H1 (cell line): ENCODE results near the gene DDN. TPM values are rescaled to one million over a fixed set of nuclear protein-coding genes. Genes with fewer than 3 reads are reported as not detected.

Experiments
- CTCF ChIA-PET: fragments of 300-600 bp; sonication (Branson Sonifier 250); formaldehyde crosslinking; loops from one replicate; lab custom pipeline; 2021; ENCODE audit not compliant: partially characterized antibody; lab: Charles Lee
- POLR2A ChIA-PET: fragments of 300-600 bp; sonication (Branson Sonifier 250); formaldehyde crosslinking; loops from one replicate; lab custom pipeline; 2021; ENCODE audit warnings: inconsistent platforms; ENCODE audit not compliant: partially characterized antibody; lab: Charles Lee
- DNase-seq, 2 experiments: peaks; one replicate each; pipeline versions ENCODE4 v3.0.0 to v3.0.0-alpha.2; 2010 to 2022; ENCODE audit warnings: low spot score in 2 of 2, low read depth in 1 of 2, mixed read lengths in 1 of 2
- FAIRE-seq: peaks from 2 replicates; lab custom pipeline; 2011; peaks lifted over from hg19 to GRCh38; lab: Jason Lieb, UNC
- H2AFZ ChIP-seq: 2 replicates; pipeline ENCODE4 v1.8.1; 2012; ENCODE audit warnings: low read length, inconsistent platforms
- H2AK5ac ChIP-seq: 2 replicates; pipeline ENCODE4 v1.6.1; 2013; ENCODE audit warnings: low read depth, low read length
- H2BK120ac ChIP-seq: replicated peaks from 2 replicates; pipeline ENCODE3; 2013; ENCODE audit warnings: low read depth, low read length, inconsistent platforms
- H2BK12ac ChIP-seq: 2 replicates; pipeline ENCODE4 v1.6.1; 2013; ENCODE audit warnings: low read depth, low read length
- H2BK15ac ChIP-seq: 2 replicates; pipeline ENCODE4 v1.6.1; 2013; ENCODE audit warnings: low read length
- H2BK20ac ChIP-seq: 2 replicates; pipeline ENCODE4 v1.6.1; 2013; ENCODE audit warnings: low read length
- H2BK5ac ChIP-seq: 2 replicates; pipeline ENCODE4 v1.6.1; 2013; ENCODE audit warnings: low read depth, low read length
- H3K14ac ChIP-seq: 2 replicates; pipeline ENCODE4 v1.6.1; 2013; ENCODE audit warnings: inconsistent platforms; ENCODE audit not compliant: insufficient read length
- H3K18ac ChIP-seq: 2 replicates; pipeline ENCODE4 v1.6.1; 2013; ENCODE audit warnings: low read length; ENCODE audit errors: extremely low read depth
- H3K23ac ChIP-seq: 2 replicates; pipeline ENCODE4 v1.6.1; 2013; ENCODE audit warnings: inconsistent platforms; ENCODE audit not compliant: insufficient read length
- H3K23me2 ChIP-seq: 2 replicates; pipeline ENCODE4 v1.6.1; 2013; ENCODE audit warnings: low read depth, low read length
- H3K27ac ChIP-seq: 2 replicates; pipeline ENCODE4 v1.6.1; 2011; ENCODE audit warnings: low read depth, low read length, inconsistent platforms
- H3K27me3 ChIP-seq, 4 experiments: replicated peaks in 1 of 4; 1 replicate in 1 of 4; 2 replicates in 3 of 4; pipeline versions ENCODE4 v1.6.1 to v1.8.1; 2011 to 2013; ENCODE audit warnings: low read length in 3 of 4, mild to moderate bottlenecking in 3 of 4, inconsistent platforms in 2 of 4, mixed read lengths in 2 of 4, moderate library complexity in 1 of 4; ENCODE audit not compliant: control insufficient read depth in 3 of 4, insufficient read depth in 3 of 4; ENCODE audit errors: extremely low read depth in 1 of 4
- H3K36me3 ChIP-seq, 4 experiments: 2 replicates each; pipeline versions ENCODE4 v1.6.1 to v1.8.1; 2011 to 2013; ENCODE audit warnings: mild to moderate bottlenecking in 4 of 4, low read length in 3 of 4, moderate library complexity in 2 of 4, control low read depth in 1 of 4, inconsistent platforms in 1 of 4; ENCODE audit not compliant: insufficient read depth in 4 of 4, control insufficient read depth in 2 of 4
- H3K4ac ChIP-seq: replicated peaks from 2 replicates; pipeline ENCODE3; 2013; ENCODE audit warnings: low read length, low read depth, mixed read lengths, inconsistent platforms; ENCODE audit not compliant: insufficient read length
- H3K4me1 ChIP-seq, 4 experiments: replicated peaks in 1 of 4; 1 replicate in 1 of 4; 2 replicates in 3 of 4; pipeline versions ENCODE4 v1.6.1 to v1.8.1; 2011 to 2013; ENCODE audit warnings: low read length in 3 of 4, inconsistent platforms in 2 of 4, mixed read lengths in 1 of 4; ENCODE audit not compliant: insufficient read depth in 4 of 4, control insufficient read depth in 3 of 4
- H3K4me2 ChIP-seq, 2 experiments: 2 replicates each; pipeline versions ENCODE4 v1.6.1 to v1.8.1; 2011 to 2013; ENCODE audit warnings: low read depth in 2 of 2, low read length in 2 of 2, control low read depth in 1 of 2, inconsistent platforms in 1 of 2, mild to moderate bottlenecking in 1 of 2; ENCODE audit not compliant: insufficient read depth in 1 of 2
- H3K4me3 ChIP-seq, 4 experiments: fragments of 200-600, 300-600 bp in 1 of 4; sonication (generic), shearing (Covaris generic), sonication (Bioruptor Twin) in 1 of 4; 2 replicates each; pipeline versions ENCODE4 v1.5.1 to v1.8.1; 2011 to 2016; ENCODE audit warnings: low read length in 4 of 4, low read depth in 3 of 4, control low read depth in 2 of 4, inconsistent platforms in 2 of 4, mild to moderate bottlenecking in 2 of 4, mixed read lengths in 1 of 4, moderate library complexity in 1 of 4; ENCODE audit not compliant: insufficient read depth in 2 of 4; ENCODE audit errors: extremely low read depth in 1 of 4
- H3K56ac ChIP-seq: replicated peaks from 2 replicates; pipeline ENCODE3; 2013; ENCODE audit warnings: low read depth, mild to moderate bottlenecking, mixed read lengths, low read length, inconsistent platforms; ENCODE audit not compliant: insufficient read length
- H3K79me1 ChIP-seq: 2 replicates; pipeline ENCODE4 v1.6.1; 2013; ENCODE audit warnings: low read depth, low read length, control low read depth
- H3K79me2 ChIP-seq, 2 experiments: 2 replicates each; pipeline versions ENCODE4 v1.6.1 to v1.8.1; 2012 to 2013; ENCODE audit warnings: low read length in 2 of 2, mild to moderate bottlenecking in 2 of 2, inconsistent platforms in 1 of 2; ENCODE audit not compliant: insufficient read depth in 2 of 2, control insufficient read depth in 1 of 2
- H3K9ac ChIP-seq, 4 experiments: replicated peaks in 1 of 4; 1 replicate in 1 of 4; 2 replicates in 3 of 4; pipeline versions ENCODE4 v1.6.1 to v1.8.1; 2011 to 2013; ENCODE audit warnings: low read depth in 3 of 4, low read length in 3 of 4, control low read depth in 2 of 4, mild to moderate bottlenecking in 2 of 4, moderate library complexity in 2 of 4, inconsistent platforms in 1 of 4; ENCODE audit errors: extremely low read depth in 1 of 4
- H3K9me3 ChIP-seq, 2 experiments: 2 replicates each; pipeline versions ENCODE4 v1.6.1 to v1.8.1; 2012 to 2013; ENCODE audit warnings: mild to moderate bottlenecking in 2 of 2, moderate library complexity in 2 of 2, control low read depth in 1 of 2, inconsistent platforms in 1 of 2, low read depth in 1 of 2, low read length in 1 of 2, mixed read lengths in 1 of 2; ENCODE audit not compliant: insufficient read depth in 2 of 2
- H4K20me1 ChIP-seq, 2 experiments: replicated peaks in 1 of 2; 2 replicates each; pipeline versions ENCODE3 to v1.8.1; 2011 to 2013; ENCODE audit warnings: inconsistent platforms in 2 of 2, low read length in 2 of 2, mild to moderate bottlenecking in 1 of 2; ENCODE audit not compliant: insufficient read depth in 2 of 2, control insufficient read depth in 1 of 2
- H4K5ac ChIP-seq: 2 replicates; pipeline ENCODE4 v1.6.1; 2013; ENCODE audit warnings: low read length, low read depth, mixed read lengths, inconsistent platforms; ENCODE audit not compliant: insufficient read length
- H4K8ac ChIP-seq: 2 replicates; pipeline ENCODE4 v1.8.0; 2013; ENCODE audit warnings: mild to moderate bottlenecking, moderate library complexity, low read length, inconsistent platforms; ENCODE audit not compliant: insufficient read depth; ENCODE audit errors: extremely low read depth
- H4K91ac ChIP-seq: replicated peaks from 2 replicates; pipeline ENCODE3; 2013; ENCODE audit warnings: low read length, mixed read lengths, inconsistent platforms; ENCODE audit not compliant: insufficient read length
- ATF2 ChIP-seq: IDR thresholded peaks from 2 replicates; pipeline ENCODE4 v1.6.1; 2012; ENCODE audit warnings: low read length, inconsistent platforms
- CBX8 ChIP-seq: fragments of 300-800, 300-1000 bp; sonication (generic); IDR thresholded peaks from 2 replicates; pipeline ENCODE4 v1.7.1; 2016; ENCODE audit warnings: low read depth, low read length, borderline replicate concordance
- CHD2 ChIP-seq: IDR thresholded peaks from 2 replicates; pipeline ENCODE4 v1.6.1; 2012; ENCODE audit warnings: low read length, improper control_type of control experiment
- EZH2 ChIP-seq: fragments of 200-600 bp; sonication (generic); IDR thresholded peaks from 2 replicates; pipeline ENCODE4 v1.7.1; 2012; ENCODE audit warnings: low read depth, mild to moderate bottlenecking, moderate library complexity, low read length, inconsistent platforms; ENCODE audit not compliant: severe bottlenecking
- JUND ChIP-seq: IDR thresholded peaks from 2 replicates; pipeline ENCODE4 v1.6.1; 2011; ENCODE audit warnings: mild to moderate bottlenecking, improper control_type of control experiment, low read length
- MAFK ChIP-seq: IDR thresholded peaks from 2 replicates; pipeline ENCODE4 v1.6.1; 2012; ENCODE audit warnings: low read depth, mild to moderate bottlenecking, improper control_type of control experiment, low read length
- NANOG ChIP-seq: IDR thresholded peaks from 2 replicates; pipeline ENCODE4 v1.6.1; 2011; ENCODE audit warnings: low read length, low read depth, mild to moderate bottlenecking, inconsistent platforms; ENCODE audit not compliant: insufficient read depth, poor library complexity, severe bottlenecking
- RBBP5 ChIP-seq: IDR thresholded peaks from 2 replicates; pipeline ENCODE4 v1.7.1; 2012; ENCODE audit warnings: low read depth, mild to moderate bottlenecking, inconsistent platforms, low read length, moderate library complexity, borderline replicate concordance
- WGBS, 2 experiments: shearing (Covaris generic) in 1 of 2; methylation state at CpG; one replicate each; pipeline versions ENCODE4 v1.1.6 to v1.1.7; 2013 to 2015; ENCODE audit warnings: low lambda C conversion rate in 2 of 2, mixed read lengths in 2 of 2, inconsistent platforms in 1 of 2, low coverage in 1 of 2, missing lambda C conversion rate in 1 of 2; ENCODE audit not compliant: insufficient replicate concordance in 2 of 2, insufficient coverage in 1 of 2, insufficient read length in 1 of 2; ENCODE audit errors: extremely low coverage in 1 of 2, missing lambda C conversion rate in 1 of 2; 5-methylcytosine and 5-hydroxymethylcytosine counted together
- polyA plus RNA-seq, 7 experiments: library from polyadenylated mRNA; depleted of rRNA in 3 of 7; stranded (reverse) in 5 of 7; unstranded in 2 of 7; fragments of >200 nt in 5 of 7; fragments of 200-250 nt in 2 of 7; gene quantifications; 1 replicate in 5 of 7; 2 replicates in 1 of 7; 4 replicates in 1 of 7; pipeline versions ENCODE4 v1.2.1 to v1.2.3, GENCODE V29; 2011 to 2013; ENCODE audit warnings: missing spikeins in 2 of 7, mixed read lengths in 2 of 7
- total RNA-seq: library from RNA; stranded (reverse); fragmentation: NEBNext Ultra II Directional; extraction: Animal tissue kit (Norgen Biotek cat#: 25700); gene quantifications from 2 replicates; pipeline ENCODE4 v1.2.1, GENCODE V29; 2021
- TF ChIP-seq, protein P1 (sequence below): IDR thresholded peaks from 2 replicates; pipeline ENCODE4 v1.6.1; 2011; ENCODE audit warnings: low read length, improper control_type of control experiment

The DDN gene
- total and polyA plus RNA-seq, 2 of the 8 experiments (the other 6 are each of a cell fraction or from before 2014, with no cell fraction given): 0.14 to 0.30 TPM

DNA sequence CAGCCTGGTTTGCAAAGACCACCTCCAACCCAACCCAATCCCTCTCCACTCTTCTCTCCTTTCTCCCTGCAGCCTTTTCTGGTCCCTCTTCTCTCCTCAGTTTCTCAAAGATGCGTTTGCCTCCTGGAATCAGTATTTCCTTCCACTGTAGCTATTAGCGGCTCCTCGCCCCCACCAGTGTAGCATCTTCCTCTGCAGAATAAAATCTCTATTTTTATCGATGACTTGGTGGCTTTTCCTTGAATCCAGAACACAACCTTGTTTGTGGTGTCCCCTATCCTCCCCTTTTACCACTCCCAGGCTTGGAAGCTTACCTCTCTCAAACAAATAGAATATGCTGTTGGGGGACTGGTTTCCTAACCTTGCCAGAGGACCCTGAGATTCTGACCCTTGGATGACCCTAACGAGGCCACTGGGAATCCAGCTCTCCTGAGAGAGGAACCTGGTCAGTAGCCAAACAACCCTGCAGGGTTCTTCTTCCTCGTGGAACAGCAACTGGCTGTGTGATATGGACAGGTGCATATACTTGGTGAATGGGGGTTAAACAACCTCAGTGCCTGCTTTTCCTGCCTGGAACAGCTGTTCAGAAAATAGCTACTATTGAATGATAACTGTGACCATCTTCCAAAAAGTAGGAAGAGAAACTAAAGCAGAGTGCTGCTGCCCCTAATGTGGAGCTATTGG lies 16.6 kb downstream of the DDN start:
- no peak overlapping the region for H2BK5ac ChIP-seq
- no peak overlapping the region; a peak in 1 of 4 replicates for H3K4me2 ChIP-seq
- H2BK20ac ChIP-seq: no peak overlapping the region
- H3K9ac ChIP-seq: no peak overlapping the region
- peaks cover 12% of the 10 kb centered on the region; the same call in 1 of the 2 replicates for H3K23me2 ChIP-seq
- H4K5ac ChIP-seq: no peak overlapping the region
- H2BK15ac ChIP-seq: no peak overlapping the region
- POLR2A ChIA-PET: interaction anchor here (1.2 to 4.0 kb wide), 5 partner anchors 11 to 117 kb away, joined by 3 to 21 read pairs (median 9); partner anchors contain the start of gene RND1
- no peak for FAIRE-seq
- H3K56ac ChIP-seq: no peak overlapping the region
- WGBS, 2 experiments: 61% methylated on average over 6 of the region's 6 CpGs; no CpG with 5 or more reads in 1 of the 2 experiments
- DNase-seq: no peak
- no peaks in the 10 kb centered on the region for H3K79me1 ChIP-seq
- peaks cover 73 to 97% (median 92%) of the 10 kb centered on the region in 4 experiments for H3K27me3 ChIP-seq
- H4K20me1 ChIP-seq: peaks cover 3% of the 10 kb centered on the region in 2 experiments
- peaks cover 0 to 6% (median 0%) of the 10 kb centered on the region in 4 experiments; a peak in 1 of 8 replicates for H3K36me3 ChIP-seq
- H2BK120ac ChIP-seq: no peak overlapping the region
- no peak overlapping the region for H3K4me3 ChIP-seq
- no peak overlapping the region for H3K18ac ChIP-seq
- H3K27ac ChIP-seq: no peak overlapping the region
- H2AFZ ChIP-seq: no peak overlapping the region
- no peak overlapping the region for H4K91ac ChIP-seq
- H3K14ac ChIP-seq: no peak overlapping the region
- peaks cover 0 to 35% (median 31%) of the 10 kb centered on the region in 4 experiments; a peak in 6 of 7 replicates for H3K4me1 ChIP-seq
- no peaks in the 10 kb centered on the region for H3K79me2 ChIP-seq
- CTCF ChIA-PET: interaction anchor here (0.7 to 40.8 kb wide), 14 partner anchors 9 to 189 kb away, joined by 3 to 1336 read pairs (median 4); partner anchors contain the start of genes ARF3, DDN, WNT1 and WNT10B
- no peak overlapping the region for H3K23ac ChIP-seq
- H2AK5ac ChIP-seq: no peak overlapping the region
- no peak overlapping the region for H3K4ac ChIP-seq
- no peak overlapping the region for H2BK12ac ChIP-seq
- no peaks in the 10 kb centered on the region for H3K9me3 ChIP-seq
- H4K8ac ChIP-seq: no peak overlapping the region
- TF ChIP-seq, protein P1, sequence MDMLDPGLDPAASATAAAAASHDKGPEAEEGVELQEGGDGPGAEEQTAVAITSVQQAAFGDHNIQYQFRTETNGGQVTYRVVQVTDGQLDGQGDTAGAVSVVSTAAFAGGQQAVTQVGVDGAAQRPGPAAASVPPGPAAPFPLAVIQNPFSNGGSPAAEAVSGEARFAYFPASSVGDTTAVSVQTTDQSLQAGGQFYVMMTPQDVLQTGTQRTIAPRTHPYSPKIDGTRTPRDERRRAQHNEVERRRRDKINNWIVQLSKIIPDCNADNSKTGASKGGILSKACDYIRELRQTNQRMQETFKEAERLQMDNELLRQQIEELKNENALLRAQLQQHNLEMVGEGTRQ: no peak
- TF ChIP-seq ATF2 (no peak), JUND (no peak), MAFK (no peak), NANOG (no peak), RBBP5 (no peak), CHD2 (no peak), CBX8 (no peak), EZH2 (no peak)
